Left hindlimb (tissue), 1 donor: ENCODE measurements around the gene FKBP4.
A peak's percentile ranks its signal among the peaks of the same experiment; 100 is the strongest.

ENCODE experiments used
- DNase-seq: peaks from one replicate; pipeline ENCODE4 v3.0.0-alpha.2; 2018

FKBP4 gene

GRCh38 chr12:2783936-2784600 lies 10.7 kb upstream of the FKBP4 start:
- DNase-seq: peak; percentile 62

- DNase-seq: no peak
Measured at GRCh38 chr12:2785017-2785416, 9.8 kb upstream of the FKBP4 start.

- DNase-seq: no peak
Measured at GRCh38 chr12:2791089-2791488, 3.7 kb upstream of the FKBP4 start.

GRCh38 chr12:2792671-2793500 lies 1.9 kb upstream of the FKBP4 start:
- DNase-seq: no peak

- DNase-seq: no peak
Measured at GRCh38 chr12:2793561-2793960, 1.2 kb upstream of the FKBP4 start.

- DNase-seq: no peak
Measured at GRCh38 chr12:2794191-2794735, 507 bp upstream of the FKBP4 start.

GRCh38 chr12:2795291-2796186 lies 769 bp downstream of the FKBP4 start:
- peak; percentile 82 for DNase-seq

- DNase-seq: no peak
Measured at GRCh38 chr12:2796187-2796666, 1.5 kb downstream of the FKBP4 start.

- no peak for DNase-seq
Measured at GRCh38 chr12:2797721-2798418, 3.1 kb downstream of the FKBP4 start.

GRCh38 chr12:2800046-2800570 lies 5.3 kb downstream of the FKBP4 start:
- no peak for DNase-seq

GRCh38 chr12:2801044-2801783 lies 6.4 kb downstream of the FKBP4 start:
- no peak for DNase-seq

- DNase-seq: no peak
Measured at GRCh38 chr12:2803635-2804392, 9.0 kb downstream of the FKBP4 start.

- no peak for DNase-seq
Measured at GRCh38 chr12:2804393-2805142, 9.8 kb downstream of the FKBP4 start.

GRCh38 chr12:2805143-2805520 lies 10.4 kb downstream of the FKBP4 start:
- DNase-seq: no peak

- no peak for DNase-seq
Measured at GRCh38 chr12:2806700-2807099, 11.9 kb downstream of the FKBP4 start.

GRCh38 chr12:2811801-2812200 lies 17.0 kb downstream of the FKBP4 start:
- DNase-seq: no peak

- DNase-seq: peak; percentile 99
Measured at GRCh38 chr12:2812290-2813213, 17.8 kb downstream of the FKBP4 start, which contains the start of gene ITFG2. TSS of gene ITFG2 (plus strand) at chr12:2812668. CDS start at chr12:2812761, 93 bp downstream.
